Suppressor macrophage treated with lipopolysaccharide for 1 hour (primary cell): Measurements from ENCODE around the gene BAHCC1.
A peak's percentile ranks its signal among the peaks of the same experiment; 100 is the strongest.

Source experiments
- DNase-seq, 3 donors: peaks; one replicate each; pipeline ENCODE4 v3.0.0-alpha.2; 2020 to 2022

BAHCC1 gene

DNA sequence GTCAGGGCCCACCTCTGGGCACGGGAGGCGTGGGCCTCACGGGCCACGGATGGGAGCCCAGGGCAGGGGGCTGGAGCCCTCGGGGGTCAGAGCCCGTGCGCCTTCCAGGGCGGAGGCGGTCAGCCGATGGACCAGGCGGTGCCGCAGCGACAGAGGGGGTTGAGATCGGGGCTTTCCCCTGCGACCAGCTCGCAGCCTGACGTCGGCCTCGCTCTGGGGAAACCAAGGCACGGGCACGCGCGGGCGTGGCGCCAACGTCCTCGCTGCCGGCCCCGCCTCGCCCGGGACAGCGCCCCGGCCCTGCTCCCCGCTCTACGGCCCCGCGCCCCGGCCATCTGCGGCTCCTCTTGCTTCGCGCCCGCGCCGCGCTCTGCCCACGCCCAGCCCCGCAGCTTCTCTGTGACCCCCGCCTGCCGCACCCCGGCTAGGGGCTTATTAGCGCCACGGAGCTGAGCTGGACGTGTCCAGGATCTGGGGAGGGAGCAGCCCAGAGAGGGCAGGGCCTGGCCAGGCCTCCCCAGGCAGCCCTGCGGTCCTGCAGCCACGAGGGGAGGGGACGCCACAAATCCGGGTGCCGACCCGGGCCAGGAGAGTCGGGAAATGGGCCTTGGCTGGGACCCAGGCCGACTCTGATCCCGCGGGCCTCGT lies 103.8 kb downstream of the BAHCC1 start:
- no peak for DNase-seq

DNA sequence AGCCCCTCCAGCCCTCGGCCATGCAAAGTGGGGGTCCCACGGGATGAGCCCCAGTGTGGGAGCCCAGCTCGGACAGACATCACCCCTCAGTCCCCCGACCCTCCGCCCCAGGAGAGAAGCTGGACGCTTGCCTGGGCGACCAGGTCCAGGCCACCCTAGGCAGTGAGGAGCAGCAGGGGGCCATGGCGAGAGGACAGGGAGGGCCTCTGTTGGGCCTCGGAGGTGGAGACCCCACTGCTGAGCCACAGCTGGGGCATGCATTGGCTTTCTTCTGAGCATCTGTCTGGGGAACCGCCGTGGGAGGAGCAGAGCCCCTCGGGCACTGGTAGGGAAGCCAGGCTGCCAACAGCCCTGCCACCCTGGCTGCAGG lies 104.3 kb downstream of the BAHCC1 start:
- DNase-seq = no peak

DNA sequence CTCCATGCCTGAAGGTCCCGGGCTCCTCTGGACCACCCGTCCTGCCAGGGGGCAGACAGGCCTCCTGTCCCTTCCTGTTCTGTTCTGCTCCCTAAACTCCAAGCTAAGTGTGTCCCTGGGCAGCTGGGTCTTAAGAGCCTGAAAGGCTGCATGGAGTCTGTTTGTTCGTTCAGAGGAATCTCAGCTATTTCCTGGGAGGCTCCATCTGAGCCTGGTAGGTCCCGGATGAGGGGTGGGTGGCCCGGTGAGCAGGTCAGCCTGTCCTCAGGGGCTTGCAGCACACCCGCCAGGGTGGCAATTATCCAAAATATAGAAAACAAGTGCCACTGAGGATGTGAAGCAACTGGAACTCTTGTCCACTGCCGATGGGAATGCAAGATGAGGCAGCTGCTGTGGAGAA lies 104.8 kb downstream of the BAHCC1 start:
- no peak for DNase-seq

DNA sequence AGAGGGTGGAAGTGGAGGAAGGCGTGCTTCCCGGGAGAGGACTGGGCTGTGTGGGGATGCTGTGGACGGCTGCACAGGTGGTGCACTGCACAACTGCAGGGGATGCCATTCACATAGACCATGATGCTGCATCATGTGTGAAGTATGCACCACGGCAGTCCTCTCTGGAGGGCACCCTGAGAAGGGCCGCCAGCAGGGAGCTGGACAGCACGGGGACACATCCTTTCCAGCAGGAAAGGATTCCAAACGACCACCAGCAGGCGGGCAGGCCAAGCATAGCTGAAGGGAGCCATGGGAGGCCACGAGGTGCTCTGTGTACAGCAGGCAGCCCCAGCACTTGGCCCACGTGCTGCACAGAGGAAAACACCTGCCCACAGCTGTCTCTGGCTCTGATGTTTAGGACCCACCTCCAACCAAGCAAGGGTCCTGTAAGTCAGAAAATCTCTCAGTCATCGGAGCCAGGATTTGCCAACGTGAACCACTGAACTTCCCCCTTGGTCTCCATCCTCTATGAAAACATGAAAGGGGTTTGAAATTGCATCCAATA lies 107.3 kb downstream of the BAHCC1 start:
- DNase-seq = no peak

DNA sequence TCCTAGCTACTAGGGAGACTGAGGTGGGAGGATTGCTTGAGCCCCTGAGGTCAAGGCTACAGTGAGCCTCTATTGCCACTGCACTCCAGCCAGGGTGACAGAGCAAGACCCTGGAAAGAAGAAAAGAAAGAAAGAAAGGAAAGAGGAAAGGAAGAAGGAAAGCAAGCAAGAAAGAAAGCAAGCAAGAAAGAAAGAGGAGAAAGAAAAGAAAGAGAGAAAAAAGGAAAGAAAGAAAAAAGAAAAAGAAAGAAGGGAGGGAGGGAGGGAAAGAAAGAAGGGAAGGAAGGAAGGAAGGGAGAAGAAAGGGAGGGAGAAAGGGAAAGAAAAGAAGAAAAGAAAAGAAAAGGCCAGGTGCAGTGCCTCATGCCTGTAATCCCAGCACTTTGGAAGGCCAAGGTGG lies 108.4 kb downstream of the BAHCC1 start:
- DNase-seq = no peak

DNA sequence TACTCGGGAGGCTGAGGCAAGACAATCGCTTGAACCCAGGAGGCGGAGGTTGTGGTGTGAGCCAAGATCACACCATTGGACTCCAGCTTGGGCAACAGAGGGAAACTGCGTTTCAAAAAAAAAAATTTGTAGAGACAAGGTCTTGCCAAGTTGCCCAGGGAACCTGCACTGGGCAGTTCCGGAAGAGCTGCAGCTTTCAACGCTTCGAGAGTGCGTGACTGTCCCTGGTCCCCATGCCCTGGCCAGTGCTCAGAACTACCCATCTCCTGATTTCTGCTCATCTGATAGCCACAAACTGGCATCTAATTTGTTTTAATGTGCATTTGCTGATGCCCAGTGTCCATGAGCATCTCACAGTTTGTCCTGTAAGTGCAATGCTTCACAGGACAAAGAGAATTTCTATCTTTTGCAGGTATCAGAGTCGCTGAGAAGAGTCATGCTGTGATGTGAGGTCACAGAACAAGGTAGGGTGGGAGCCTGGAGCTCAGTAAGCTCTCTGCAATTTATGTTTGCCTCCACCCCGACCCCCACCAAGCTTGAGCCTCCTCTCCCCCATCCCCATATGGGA lies 113.5 kb downstream of the BAHCC1 start:
- DNase-seq = no peak

DNA sequence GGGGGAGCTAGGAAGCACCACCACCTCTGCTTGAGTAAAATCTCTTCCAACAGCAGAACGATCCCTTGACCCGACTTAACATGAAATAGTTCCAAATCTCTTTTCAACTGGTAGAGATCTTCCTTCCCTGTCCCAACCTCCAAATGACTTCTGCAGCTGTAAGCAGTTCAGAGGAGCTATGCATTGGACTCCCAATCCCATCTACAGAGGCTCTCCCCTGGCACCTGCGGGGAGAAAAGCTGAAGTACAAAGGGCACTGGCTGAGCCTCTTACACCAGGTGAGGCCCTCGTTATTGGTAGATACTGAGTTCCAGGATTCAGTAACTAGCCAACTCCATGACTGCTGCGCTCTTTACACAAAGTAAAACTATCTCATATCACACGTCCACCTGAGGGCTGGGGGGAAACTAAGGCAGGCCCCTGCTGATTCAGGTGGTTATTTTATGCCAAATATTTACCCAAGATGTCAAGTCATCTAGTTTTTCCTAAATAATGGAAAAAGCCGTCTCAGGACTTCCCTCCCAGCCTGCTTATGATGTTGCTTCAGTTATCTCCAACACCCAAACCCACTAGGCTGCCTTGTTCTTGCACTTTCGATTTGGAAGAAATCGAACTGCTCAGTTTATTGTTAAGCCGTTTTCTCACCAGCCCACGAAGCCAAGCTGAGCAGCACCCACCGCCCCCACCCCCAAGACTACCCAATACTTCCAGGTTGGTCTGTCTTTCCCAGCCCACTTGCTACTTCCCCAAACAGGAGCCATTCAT lies 114.1 kb downstream of the BAHCC1 start:
- peak; percentile 74 to 83 (median 83) for DNase-seq

DNA sequence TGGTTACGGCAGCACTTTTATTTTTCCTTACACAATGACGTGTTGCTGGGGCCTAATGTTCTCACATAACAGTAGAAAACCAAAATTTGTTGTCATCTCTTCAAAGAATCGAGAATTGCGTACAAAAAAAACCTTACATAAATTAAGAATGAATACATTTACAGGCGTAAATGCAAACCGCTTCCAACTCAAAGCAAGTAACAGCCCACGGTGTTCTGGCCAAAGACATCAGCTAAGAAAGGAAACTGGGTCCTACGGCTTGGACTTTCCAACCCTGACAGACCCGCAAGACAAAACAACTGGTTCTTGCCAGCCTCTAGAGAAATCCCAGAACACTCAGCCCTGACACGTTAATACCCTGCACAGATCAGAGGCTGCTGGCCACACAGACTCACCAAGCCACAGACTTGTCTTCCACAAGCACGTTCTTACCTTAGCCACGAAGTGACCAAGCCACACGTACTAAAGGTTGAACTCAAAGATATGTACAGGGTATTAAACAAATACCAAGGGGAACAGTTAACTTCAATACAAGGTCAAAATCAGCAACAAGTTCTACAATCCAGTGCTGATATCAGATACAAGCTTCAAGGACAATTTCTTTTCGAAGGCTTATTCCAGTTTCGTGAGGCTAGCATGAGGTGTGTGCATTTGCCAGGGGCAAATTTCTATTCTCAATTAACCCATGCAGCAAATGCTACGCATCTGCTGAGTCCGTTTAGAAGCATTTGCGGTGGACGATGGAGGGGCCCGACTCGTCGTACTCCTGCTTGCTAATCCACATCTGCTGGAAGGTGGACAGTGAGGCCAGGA lies 114.9 kb downstream of the BAHCC1 start:
- peak; percentile 57 to 79 (median 66) for DNase-seq

DNA sequence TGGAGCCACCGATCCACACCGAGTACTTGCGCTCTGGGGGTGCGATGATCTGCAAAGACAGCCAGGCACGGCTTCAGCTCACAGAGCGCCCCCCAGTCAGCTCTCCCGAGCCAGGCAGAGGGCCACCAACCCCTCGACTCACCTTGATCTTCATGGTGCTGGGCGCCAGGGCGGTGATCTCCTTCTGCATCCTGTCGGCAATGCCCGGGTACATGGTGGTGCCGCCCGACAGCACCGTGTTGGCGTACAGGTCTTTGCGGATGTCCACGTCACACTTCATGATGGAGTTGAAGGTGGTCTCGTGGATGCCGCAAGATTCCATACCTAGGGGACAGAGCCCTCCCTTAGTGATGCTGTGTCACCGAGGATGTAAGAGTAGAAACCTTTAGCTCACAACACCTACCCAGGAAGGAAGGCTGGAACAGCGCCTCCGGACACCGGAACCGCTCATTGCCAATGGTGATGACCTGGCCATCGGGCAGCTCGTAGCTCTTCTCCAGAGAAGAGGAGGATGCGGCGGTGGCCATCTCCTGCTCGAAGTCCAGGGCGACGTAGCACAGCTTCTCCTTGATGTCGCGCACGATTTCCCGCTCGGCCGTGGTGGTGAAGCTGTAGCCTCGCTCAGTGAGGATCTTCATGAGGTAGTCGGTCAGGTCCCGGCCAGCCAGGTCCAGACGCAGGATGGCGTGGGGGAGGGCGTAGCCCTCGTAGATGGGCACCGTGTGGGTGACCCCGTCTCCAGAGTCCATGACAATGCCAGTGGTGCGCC lies 115.7 kb downstream of the BAHCC1 start:
- DNase-seq = peak in 2 of 3 donors; percentile 32 to 56

DNA sequence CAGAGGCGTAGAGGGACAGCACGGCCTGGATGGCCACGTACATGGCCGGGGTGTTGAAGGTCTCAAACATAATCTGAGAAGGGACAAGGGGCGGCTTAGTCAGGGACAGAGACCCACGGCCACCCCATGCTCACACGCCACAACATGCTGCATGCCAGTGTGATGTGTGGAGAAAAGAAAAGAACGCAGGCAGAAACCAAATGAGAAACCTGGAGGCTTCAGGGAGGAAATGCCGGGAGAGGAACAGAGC lies 116.2 kb downstream of the BAHCC1 start:
- no peak for DNase-seq

DNA sequence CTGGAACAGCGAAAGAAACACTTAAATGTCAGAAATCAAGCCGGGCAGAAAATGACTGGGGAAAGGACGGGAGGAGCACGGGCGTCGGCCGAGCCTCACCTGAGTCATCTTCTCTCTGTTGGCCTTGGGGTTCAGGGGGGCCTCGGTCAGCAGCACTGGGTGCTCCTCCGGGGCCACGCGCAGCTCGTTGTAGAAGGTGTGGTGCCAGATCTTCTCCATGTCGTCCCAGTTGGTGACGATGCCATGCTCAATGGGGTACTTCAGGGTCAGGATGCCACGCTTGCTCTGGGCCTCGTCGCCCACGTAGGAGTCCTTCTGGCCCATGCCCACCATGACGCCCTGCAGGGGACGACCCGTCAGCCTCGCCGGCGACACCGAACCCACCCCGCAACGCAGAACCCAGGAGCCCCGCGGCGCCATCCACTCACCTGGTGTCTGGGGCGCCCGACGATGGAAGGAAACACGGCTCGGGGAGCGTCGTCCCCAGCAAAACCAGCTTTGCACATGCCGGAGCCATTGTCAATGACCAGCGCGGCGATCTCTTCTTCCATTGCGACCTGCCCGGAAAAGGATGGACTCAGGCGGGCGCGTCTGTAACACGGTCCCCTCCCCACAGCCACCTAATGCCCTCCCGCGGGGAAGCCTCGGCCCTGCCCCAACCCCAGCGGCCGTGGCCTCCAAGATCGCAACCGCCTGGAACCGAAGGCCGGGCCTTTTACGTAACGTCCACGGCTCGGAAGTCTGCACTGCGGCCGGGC lies 116.7 kb downstream of the BAHCC1 start:
- DNase-seq = peak in 2 of 3 donors; percentile 41 to 50

DNA sequence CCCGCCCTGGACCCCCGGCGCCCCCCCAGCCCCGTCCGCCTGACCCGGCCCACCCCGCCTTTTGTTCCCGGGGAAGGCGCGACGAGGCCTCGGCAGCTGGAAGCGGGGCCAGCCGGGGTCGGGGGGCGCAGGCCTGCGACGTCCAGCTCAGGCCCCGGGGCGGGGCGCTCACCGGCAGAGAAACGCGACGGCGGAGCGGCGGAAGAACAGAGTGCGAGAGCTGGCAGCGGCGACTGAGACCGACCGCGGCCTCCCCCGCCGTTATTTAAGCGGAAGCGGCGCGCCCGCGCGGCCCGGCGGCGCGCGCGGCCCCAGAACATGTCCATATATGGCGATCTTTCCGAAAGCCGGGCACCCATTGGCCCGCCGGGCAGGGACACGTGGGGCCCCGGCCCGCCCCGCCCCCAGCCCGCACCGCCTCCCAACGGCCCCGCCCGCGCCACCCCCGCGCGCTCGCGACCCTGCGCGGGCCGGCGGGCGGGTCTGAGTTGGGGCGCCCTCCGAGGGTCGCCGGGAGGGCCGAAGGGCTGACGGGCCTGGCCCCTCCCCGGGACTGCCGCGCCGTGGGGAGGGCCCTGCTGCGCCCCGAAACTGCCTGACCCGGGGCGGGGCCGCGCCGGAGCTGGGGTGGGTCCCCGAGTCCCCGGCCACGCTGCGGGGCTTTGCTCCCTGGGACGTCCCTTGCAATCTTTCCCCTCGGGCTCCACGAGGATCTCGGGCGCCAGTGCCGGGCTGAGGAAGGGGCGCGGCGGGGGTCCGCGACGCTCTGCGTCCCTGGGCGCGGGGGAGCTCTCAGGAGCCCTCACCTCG lies 117.5 kb downstream of the BAHCC1 start, which contains the start of gene ACTG1:
ACTG1 (minus strand) TSS at position 238 of the 810 bp plus-strand sequence. CDS start 445 bp downstream, outside the sequence.
- peak; percentile 96 to 98 (median 97) for DNase-seq

DNA sequence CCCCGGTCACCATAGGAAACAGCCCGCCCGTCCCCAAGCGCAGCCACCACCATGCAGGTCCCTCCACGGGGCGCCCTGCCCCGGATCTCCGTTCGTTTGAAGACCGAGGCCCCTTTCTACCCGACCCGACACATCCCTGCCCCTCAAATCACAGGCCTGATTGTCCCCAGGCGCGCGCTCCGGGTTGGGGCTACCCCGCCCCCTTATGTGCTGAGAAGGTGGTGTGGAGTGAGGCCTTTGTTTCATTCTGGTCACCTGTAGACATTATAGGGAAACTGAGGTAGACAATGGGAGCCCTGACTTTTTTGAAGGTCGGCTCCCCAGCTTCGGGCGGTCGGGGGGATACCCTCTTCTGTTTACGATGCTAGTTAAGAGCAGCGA lies 118.1 kb downstream of the BAHCC1 start:
- peak; percentile 49 to 72 (median 53) for DNase-seq

DNA sequence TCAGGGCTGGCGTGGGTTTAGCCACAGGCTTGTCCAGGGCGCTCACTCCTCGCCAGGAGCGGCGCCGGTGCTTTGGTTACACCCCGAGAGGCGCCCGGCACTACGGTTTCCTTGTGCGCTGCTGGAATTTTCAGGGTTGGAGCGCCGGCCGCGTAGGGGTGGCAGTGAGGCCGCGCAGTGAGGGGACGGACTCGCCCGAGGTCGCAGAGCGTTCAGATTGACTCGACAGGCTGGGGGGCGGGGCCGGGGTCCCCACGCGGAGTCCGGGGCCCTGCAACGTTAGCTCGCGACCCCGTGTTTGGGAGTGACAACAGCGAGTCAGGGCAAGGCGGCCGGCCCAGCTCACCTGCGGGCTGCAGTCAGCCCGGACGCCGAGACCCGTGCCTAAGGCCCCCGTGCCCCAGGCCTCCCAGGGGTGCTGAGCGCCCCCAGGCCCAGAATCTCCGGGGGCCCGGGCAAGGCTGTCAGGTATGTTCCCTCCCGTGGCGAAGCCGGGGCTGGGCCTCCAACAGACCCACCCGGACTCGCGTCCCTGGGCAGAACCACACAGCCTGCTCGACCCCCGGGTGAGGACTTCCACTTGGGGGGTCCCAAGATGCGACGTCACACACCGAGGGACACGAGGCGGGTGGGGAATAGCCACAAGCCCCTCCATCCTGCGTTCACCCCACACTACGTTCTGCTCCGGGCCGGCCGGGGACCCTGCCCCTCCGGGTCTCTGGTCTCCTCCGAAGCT lies 118.7 kb downstream of the BAHCC1 start:
- DNase-seq = peak; percentile 68 to 83 (median 74)

DNA sequence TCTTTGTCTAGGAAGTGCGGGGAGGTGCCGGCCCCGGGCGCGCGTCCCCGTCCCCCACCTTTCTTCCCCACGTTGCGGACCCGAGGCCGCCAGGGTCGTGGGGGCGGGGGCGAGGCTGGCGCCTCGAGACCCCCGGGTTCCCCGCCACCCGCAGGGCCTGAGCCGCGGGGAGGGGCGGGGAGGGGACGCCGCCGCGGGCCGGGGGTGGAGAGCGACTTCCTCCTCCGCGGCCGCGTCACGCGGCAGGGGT lies 119.2 kb downstream of the BAHCC1 start:
- DNase-seq = no peak

DNA sequence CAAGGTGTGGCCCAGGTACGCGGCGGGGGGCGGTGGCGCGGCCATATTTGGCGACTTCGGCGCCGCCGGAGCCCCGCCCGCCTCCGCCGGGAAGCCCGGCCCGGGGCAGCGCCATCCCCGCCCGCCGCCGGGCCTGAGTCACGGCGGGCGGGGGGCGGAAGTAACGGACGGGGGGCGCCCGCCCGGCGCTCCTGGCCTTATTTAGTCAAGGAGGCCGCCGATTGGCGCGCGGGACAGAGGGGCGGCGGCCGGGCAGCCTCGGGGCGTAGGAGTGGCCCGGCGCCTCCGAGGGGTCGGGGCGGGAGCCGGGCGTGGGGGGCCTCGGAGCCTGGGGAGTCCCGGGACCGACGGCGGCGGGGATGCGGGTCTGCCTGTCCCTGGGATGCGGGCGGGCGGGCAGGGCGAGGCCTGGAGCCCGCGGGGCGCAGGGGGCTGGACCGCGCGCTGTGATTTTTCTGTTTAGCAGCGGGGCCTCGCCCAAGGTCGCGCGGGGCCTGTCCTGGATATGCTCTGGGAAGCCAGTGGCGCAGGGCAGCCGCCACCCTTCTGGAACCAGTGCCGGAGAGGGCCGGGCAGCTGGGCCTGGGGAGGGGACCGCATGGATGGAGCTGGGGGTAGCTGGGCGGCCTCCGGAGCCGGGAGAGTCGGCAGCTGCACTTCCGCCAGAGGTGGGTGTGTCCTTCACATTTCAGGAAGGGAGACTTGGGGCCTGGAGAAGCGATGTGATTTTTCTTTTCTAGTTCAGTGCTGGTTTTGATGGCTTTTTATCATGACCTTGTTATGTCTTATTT lies 119.7 kb downstream of the BAHCC1 start:
- peak; percentile 79 to 92 (median 86) for DNase-seq

DNA sequence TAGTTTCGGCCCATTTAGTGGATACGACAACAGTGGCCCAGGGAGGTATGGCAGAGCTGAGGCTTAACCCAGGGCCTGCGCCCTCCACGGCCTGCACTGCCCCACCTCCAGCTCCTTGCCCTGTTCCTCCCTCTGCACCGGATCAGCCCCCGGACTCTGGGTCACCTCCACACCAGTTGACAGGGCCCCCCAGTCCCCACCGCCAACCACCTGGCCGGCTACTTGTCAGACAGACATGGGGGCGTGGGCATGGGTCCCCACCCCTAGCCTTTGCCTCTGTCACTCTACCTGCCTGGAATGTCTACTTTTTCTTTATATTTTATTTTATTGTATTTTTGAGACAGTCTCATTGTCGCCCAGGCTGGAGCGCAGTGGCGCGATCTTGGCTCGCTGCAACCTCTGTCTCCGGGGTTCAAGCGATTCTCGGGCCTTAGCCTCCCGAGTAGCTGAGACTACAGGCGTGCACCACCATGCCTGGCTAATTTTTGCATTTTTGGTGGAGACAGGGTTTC lies 120.3 kb downstream of the BAHCC1 start:
- no peak for DNase-seq
